HTERT RPE-1 (cell line): ENCODE measurements around the gene TRIM15.
"Not testable (repeated sequence)": the region's sequence is repeated elsewhere in the genome, so short reads cannot be mapped to it uniquely, and the experiment has no call there.

Experiments
- in situ Hi-C: fragments of 300-500 bp; cut with MboI; formaldehyde crosslinking; loops from 4 replicates; pipeline ENCODE4 v1.14.3; 2020; ENCODE audit warnings: low sequenced_read_pairs

Gene TRIM15

DNA sequence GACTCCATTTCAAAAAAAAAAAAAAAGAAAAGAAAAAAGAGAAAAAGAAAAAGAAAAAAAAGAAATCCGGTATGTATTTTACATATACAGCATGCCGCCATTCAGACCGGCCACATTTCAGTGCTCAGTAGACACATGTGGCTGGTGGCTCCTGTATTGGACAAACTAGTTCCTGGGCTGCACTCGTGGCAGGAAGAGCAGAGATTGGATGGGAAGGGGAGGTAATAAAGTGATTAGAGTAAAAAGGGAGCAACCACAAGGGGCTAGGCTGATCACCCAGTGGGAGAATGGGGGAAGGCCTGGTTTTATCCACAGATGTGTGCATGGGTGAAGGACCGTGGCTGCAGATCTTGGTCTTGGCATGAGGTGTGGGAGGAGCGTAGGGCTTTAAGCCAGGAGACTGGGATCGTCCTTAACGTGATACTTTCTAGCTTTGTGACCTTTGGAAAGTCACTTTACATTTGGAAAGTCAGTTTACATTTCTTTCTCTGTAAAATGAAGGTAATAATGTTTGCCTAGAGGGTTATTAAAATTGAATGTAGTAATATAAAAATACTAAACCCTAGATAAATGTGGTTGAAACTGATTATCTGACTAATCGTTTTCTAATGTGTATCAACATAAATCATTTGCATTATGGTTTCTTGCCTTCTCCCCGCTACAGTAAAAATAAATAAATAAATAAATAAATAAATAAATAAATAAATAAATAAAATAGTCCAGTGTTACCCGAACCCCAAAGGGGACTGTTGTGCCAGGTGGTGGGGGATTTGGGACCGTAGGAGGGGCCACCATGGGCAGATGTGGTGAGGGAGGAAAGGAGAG is 869 bp upstream of the TRIM15 start:
- in situ Hi-C loops, result no loop called here

DNA sequence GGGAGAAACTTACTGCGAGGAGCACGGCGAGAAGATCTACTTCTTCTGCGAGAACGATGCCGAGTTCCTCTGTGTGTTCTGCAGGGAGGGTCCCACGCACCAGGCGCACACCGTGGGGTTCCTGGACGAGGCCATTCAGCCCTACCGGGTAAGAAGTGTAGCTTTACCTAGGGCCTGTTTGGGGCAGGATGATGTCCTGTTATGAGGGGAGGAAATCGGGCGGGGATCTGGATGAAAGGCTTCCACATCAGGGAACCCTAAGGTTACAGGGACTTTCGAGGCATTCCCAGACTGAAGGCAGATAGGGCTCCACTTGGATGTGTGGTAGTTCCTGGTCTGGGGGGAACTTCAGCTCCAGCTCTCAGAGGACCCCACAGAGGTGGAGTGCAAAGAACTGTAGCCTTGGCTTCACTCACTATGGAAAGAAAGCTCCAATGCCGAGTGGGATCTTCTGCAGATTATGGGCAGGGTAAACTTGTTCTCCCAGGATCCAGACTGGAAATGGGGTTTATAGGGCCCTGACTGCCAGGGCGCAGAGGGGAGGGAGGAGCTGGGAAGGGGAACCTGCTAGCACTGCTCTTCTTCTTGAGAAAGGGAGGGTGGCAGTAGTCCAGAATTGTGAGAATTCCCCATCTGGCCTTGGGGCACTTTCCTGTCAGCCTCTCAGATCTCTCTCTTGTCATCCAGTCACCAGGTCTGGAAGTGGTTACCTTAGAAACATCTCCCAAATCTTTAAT is 740 bp downstream of the TRIM15 start:
- in situ Hi-C loops, result no loop called here

- in situ Hi-C loops, result no loop called here
These were observed 1.4 kb downstream of the TRIM15 start for GRCh38 chr6:30164714-30165113.

- in situ Hi-C loops, result not testable (repeated sequence)
These were observed 1.9 kb downstream of the TRIM15 start for GRCh38 chr6:30165238-30165637.

DNA sequence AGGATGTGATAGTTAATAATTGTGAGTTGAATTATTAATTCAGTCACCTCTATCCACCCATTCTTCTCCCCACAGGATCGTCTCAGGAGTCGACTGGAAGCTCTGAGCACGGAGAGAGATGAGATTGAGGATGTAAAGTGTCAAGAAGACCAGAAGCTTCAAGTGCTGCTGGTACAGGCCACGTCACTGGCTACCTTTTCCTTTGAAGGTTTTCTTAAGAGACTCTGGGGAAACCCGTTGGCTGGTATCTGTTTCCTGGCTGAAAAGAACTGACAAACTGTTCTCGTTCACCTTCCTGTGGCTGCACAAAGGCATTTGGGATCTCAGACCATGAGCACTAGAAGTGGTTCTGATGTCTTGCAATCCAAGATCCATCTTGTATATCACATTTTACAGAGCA is 3.8 kb downstream of the TRIM15 start:
- in situ Hi-C loops, result no loop called here

DNA sequence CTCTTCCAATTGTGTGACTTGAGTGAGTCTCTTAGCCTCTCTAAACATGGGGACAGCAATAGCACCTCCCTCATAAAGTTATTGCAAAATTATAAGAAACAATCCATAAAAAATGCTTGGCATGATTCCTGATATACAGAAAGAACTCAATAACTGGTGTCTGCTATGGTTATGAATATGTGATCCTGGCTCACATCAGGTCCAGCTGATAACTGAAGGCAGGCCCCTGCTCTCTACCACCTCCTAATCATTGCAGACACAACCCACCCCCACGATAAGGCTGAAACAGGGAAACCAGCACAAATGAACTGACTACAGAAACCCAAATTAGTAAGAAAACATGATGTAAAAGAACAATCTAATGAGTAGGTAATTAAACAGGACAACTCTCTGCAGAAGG is 5.4 kb downstream of the TRIM15 start:
- in situ Hi-C loops, result no loop called here

DNA sequence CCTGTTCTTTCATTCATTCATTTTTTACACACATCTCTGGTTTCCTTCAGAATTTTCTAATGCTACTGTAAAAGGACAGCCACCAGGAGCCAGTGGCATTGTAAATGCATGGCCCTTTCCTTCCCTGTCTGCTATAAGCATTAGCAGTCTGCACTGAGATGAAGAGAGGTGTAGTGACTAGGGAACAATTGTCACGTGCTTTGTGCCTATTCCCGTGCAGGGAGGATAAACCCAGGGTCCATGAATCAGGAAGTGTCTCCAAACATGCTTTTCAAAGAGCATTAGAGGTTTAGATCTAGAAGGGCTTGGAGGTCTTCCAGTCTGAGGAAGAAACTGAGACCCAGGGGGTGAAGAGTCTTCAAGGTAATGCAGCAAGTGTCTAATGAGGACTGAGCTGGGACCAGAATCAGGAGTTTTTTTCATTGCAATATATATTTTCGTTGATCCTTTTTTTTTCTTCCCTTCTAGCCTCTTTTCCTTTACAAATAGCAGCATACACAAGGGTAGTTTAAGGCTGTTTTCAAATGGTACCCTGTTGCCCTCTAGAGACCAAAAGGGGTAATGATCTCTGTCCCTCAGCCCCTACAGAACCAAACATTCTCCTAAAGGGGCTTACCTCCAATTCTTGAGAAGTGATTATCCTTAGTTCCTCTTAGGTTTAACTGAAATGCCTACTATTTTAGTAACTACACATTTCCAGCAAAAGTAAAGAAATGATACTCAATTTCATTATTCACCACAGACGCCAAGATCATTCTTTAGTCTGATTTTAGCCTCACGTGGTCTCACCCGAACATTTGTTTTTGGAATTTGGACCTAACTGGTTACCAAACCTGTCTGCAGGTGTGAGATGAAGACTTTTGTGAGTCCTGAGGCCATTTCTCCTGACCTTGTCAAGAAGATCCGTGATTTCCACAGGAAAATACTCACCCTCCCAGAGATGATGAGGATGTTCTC is 6.6 kb downstream of the TRIM15 start:
- in situ Hi-C loops, result no loop called here

DNA sequence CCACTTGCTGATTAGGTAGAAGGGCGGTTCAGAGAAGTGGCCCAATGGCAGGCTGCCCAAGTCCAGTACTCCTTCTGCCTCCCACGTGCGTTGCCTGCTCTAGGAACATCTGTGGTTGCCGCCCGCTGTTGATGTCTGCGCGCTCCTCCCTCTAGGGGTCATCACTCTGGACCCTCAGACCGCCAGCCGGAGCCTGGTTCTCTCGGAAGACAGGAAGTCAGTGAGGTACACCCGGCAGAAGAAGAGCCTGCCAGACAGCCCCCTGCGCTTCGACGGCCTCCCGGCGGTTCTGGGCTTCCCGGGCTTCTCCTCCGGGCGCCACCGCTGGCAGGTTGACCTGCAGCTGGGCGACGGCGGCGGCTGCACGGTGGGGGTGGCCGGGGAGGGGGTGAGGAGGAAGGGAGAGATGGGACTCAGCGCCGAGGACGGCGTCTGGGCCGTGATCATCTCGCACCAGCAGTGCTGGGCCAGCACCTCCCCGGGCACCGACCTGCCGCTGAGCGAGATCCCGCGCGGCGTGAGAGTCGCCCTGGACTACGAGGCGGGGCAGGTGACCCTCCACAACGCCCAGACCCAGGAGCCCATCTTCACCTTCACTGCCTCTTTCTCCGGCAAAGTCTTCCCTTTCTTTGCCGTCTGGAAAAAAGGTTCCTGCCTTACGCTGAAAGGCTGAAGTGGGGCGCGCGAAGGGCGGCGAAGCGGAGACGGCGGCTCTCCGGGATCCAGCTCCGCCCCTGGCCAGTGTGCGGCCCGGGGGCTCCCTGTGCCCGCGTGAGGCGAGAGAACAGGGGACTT is 8.5 kb downstream of the TRIM15 start:
- in situ Hi-C loops, result no loop called here

GRCh38 chr6:30172681-30173080 is 9.3 kb downstream of the TRIM15 start:
- in situ Hi-C loops, result no loop called here

DNA sequence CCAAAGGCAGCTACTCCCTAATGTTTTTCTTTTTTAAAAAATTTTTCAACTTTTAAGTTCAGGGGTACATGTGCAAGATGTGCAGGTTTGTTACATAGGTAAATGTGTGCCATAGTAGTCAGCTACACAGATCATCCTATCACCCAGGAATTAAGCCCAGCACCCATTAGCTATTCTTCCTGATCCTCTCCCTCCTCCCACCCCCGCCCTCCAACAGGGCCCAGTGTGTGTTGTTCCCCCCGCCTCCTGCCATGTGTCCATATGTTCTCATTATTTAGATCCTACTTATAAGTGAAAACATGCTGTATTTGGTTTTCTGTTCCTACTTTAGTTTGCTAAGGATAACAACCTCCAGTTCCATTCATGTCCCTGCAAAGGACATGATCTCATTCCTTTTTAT is 12.4 kb downstream of the TRIM15 start:
- in situ Hi-C loops, result no loop called here

DNA sequence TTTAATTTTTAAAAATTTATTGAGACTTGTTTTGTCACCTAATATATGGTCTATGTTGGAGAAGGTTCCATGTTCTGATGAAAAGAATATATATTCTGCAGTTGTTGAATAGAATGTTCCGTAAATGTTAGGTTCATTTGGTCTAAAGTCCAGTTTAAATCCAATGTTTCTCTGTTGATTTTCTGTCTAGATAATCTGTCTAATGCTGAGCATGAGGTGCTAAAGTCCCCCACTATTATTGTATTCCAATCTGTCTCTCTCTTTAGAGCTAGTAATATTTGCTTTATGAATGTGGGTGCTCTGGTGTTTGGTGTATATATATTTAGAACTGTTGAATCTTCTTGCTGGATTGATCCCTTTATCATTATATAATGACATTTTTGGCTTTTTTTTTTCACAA is 15.5 kb downstream of the TRIM15 start:
- in situ Hi-C loops, result no loop called here

DNA sequence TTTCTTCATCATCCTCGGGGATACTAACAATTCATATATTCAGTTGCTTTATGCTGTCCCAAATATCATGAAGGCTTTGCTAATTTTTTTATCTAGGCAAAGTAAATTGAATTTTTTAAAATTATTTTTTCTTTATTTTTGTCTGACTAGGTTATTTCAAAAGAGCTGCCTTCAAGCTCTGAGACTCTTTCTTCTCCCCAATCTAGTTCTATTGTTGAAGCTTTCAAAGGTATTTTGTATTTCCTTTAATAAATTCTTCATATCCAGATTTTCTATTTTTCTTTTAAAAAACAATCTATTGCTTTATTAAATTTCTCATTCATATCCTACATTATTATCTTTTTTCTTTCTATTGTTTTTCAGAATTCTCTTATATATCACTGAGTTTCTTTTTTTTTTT is 16.8 kb downstream of the TRIM15 start:
- in situ Hi-C loops, result no loop called here

DNA sequence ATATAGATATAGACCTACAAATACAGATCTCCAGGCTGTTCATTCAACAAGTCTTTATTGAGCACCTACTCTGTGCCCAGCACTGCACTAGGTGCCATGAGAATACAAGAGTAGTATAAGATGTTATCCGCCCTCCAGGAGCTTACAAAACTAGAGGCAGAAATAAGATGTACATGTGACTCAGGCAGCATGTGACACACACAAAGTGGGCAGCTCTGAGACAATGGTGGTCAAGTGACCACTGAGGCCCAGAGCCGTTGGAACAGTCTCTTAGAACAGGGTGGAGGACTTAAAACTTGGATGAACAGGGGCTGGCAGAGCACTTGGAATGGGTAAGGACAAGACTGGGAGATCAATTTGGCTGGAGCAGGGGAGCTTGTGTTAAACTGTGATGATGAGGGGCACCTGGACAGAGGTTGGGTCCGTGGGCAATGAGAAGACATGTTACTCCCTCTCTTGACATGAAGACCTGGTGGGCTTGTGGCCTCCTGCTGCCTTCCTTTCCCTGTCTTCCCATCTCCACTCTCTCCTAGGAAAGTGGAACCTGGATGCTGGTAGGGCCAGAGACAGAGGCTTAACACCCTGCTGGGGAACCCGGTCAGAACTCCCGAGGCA is 21.2 kb downstream of the TRIM15 start:
- in situ Hi-C loops, result no loop called here

DNA sequence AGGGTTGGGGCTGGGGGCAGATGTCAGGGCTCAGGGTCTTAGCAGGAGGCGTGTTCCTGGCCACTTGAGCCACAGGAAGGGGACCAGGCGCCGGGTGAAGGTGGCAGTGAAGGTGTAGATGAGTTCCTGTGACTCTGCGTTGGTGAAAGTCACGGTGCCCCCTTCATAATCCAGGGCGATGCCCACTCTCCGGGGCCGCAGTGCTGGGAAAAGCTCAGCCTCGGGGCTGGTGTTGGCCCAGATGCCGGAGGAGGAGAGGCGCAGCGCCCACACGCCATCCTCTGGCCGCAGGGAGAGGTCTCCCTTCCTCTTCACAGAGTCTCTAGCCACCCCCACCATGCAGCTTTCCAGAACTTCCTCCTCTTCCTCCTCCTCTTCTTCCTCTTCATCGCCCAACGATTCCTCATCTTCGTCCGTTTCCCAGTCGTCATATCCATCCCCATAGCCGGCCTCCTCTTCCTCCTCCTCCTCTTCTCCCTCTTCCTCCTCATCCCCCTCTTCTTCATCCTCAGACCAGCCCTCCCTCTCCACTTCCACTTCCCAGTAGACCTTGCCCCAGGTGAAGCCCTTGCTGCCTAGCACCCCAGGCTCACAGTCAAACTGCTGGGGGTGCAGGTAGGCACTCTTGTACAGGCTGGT is 22.6 kb downstream of the TRIM15 start:
- in situ Hi-C loops, result no loop called here

GRCh38 chr6:30188541-30188940 is 25.2 kb downstream of the TRIM15 start:
- in situ Hi-C loops, result no loop called here

DNA sequence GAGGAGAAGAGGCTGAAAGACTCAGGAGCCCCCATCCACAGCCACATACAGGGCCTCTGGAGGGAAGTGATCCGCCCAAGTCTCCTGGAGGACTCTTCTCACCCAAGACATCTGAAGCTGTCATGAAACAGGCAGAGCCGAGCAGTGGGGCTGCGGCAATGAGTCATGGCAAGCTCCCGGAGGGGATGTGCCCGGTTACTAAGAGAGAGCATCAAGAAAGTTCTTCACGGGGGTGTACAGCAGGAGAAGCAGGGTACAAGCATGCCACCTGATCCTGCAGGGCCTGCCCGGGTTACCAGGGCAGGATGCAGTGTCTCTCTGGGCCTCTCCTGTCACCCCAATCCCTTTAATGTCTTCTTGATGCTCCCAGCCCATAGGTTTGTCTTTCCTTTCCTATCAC is 28.7 kb downstream of the TRIM15 start:
- in situ Hi-C loops, result no loop called here

GRCh38 chr6:30194797-30195690 is 31.7 kb downstream of the TRIM15 start:
- in situ Hi-C loops, result no loop called here

GRCh38 chr6:30195951-30196350 is 32.6 kb downstream of the TRIM15 start:
- in situ Hi-C loops, result no loop called here

DNA sequence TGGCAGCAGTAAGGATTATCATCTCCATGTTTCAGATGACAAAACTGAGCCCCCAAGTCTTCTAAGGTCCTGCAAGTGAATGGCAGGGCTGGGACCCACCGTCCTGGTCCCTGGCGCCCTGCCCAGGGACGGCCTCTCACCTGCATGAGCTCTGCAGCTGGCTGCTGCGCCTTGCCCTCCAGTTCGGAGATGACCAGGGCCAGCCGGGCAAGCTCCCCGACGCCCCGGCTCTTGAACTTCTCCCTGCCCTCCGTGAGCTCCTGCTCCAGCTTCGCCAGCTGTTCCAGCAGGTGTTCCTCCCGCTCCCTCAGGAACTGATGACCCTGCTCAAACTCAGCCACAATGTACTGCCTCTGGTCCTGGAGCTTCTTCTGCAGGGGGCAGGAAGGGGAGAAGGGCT is 33.0 kb downstream of the TRIM15 start:
- in situ Hi-C loops, result no loop called here
